Measurements from ENCODE around the gene CYBA. TPM values are rescaled to one million over a fixed set of nuclear protein-coding genes. Genes with fewer than 3 reads are reported as not detected.

Gene CYBA
- total RNA-seq, 4 donors from 2014 or later: 17.4 to 72.0 (median 38.3) TPM

DNA sequence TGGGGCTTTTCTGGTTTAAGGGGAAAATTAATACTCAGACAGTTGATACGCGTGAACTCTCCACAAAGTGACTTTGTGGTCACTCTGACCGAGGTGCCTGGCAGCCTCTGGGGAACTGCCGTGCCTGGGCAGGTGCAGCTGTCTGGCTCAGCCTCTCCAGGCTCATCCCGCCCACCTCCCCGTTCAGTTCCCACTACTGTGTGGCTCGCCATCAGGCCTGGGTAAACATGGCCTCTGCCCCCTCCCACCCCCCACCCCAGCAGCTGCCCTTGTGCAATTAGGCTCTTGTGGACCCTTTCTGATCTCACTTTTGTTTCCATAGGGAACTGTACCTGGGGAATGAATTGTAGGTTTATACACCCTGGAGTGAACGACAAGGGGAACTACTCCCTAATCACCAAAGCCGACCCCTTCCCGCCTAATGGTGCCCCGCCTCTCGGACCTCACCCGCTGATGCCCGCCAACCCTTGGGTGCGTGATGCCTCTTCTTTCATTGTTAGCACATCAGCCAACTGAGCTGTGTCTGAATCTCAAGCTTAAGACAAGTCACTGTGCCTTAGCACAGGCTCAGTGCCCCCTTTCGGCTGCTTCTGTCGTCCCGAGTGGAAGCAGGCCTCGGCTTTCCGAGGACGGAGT is 52.9 kb downstream of the CYBA start:
- TF ChIP-seq POLR2A (IDR thresholded peaks at IDR 0.05): no peak
- TF ChIP-seq, protein P1, sequence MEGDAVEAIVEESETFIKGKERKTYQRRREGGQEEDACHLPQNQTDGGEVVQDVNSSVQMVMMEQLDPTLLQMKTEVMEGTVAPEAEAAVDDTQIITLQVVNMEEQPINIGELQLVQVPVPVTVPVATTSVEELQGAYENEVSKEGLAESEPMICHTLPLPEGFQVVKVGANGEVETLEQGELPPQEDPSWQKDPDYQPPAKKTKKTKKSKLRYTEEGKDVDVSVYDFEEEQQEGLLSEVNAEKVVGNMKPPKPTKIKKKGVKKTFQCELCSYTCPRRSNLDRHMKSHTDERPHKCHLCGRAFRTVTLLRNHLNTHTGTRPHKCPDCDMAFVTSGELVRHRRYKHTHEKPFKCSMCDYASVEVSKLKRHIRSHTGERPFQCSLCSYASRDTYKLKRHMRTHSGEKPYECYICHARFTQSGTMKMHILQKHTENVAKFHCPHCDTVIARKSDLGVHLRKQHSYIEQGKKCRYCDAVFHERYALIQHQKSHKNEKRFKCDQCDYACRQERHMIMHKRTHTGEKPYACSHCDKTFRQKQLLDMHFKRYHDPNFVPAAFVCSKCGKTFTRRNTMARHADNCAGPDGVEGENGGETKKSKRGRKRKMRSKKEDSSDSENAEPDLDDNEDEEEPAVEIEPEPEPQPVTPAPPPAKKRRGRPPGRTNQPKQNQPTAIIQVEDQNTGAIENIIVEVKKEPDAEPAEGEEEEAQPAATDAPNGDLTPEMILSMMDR (IDR thresholded peaks at IDR 0.05): no peak
- Histone ChIP-seq H3K4me3 (no peak overlapping the region), H3K36me3 (no peaks in the 10 kb centered on the region), H3K27me3 (no peaks in the 10 kb centered on the region), H3K9me3 (no peaks in the 10 kb centered on the region), H3K27ac (no peak overlapping the region), H3K4me1 (no peaks in the 10 kb centered on the region)
- no peak for DNase-seq
- intact Hi-C loops (cut with DNase I; ENCODE audit: low total_unique reads): no loop called here

DNA sequence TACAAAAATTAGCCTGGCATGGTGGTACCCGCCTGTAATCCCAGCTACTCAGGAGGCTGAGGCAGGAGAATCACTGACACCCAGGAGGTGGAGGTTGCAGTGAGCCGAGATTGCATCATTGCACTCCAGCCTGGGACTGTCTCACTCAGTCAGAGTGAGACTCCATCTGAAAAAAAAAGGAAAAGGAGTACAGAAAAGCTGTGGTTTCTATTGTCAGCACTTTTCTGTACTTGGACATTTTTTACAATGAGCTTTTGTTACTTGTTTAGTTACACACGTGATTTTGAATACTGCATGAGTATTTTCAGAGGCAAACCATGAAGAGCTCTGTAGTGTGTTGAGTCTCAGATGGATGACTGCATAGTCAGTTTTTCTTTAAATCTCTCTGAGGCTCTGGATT is 54.4 kb downstream of the CYBA start:
- Histone ChIP-seq H3K4me1 (no peaks in the 10 kb centered on the region), H3K4me3 (no peak overlapping the region), H3K36me3 (no peaks in the 10 kb centered on the region), H3K9me3 (no peaks in the 10 kb centered on the region), H3K27me3 (no peaks in the 10 kb centered on the region), H3K27ac (no peak overlapping the region)
- intact Hi-C loops (cut with DNase I; ENCODE audit: low total_unique reads): no loop called here
- DNase-seq: no peak
- no peak for TF ChIP-seq POLR2A (IDR thresholded peaks at IDR 0.05)
- TF ChIP-seq, protein P1 (IDR thresholded peaks at IDR 0.05): no peak

DNA sequence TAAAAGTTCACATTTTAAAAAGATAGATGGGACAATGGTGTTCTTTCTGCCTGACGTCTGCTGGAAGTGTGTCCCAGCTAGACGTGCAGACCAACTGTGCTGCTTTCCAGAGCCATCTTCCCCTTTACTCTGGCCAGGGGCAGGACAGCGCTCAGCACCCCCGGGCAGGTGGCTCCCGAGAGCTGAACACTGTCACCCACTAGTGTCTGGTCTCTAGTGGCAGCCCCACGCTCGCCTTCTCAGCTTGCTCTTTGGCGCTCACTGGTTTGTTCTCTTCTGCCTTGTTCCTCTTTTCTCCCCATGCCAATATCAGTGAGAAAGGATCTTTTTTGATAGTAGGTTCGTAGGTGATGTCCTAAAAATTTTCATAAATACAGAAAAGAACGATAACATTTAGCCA is 54.9 kb downstream of the CYBA start:
- Histone ChIP-seq H3K27ac (no peak overlapping the region), H3K27me3 (no peaks in the 10 kb centered on the region), H3K4me1 (no peaks in the 10 kb centered on the region), H3K4me3 (no peak overlapping the region), H3K9me3 (no peaks in the 10 kb centered on the region), H3K36me3 (no peaks in the 10 kb centered on the region)
- no peak for DNase-seq
- intact Hi-C loops (cut with DNase I; ENCODE audit: low total_unique reads): no loop called here
- TF ChIP-seq, protein P1 (IDR thresholded peaks at IDR 0.05): no peak
- no peak for TF ChIP-seq POLR2A (IDR thresholded peaks at IDR 0.05)

DNA sequence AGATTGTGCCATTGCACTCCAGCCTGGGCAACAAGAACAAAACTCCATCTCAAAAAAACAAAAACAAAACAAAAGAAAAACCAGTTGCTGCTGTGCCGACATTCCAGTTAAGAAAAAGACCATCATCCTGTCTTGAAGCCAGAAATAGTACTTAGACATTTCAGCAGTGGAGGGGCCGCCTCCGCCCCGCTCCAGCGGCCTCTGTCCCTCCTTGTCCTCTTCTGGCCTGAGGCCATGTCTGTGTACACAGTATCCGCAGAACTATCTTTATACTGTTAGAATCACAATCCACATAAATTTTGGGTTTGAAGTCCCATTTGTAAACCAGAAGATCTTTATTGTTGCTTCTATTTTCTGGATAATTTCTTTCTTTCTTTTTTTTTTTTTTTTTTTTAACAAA is 55.8 kb downstream of the CYBA start:
- no peak for TF ChIP-seq POLR2A (IDR thresholded peaks at IDR 0.05)
- TF ChIP-seq, protein P1 (IDR thresholded peaks at IDR 0.05): no peak
- H3K27me3 ChIP-seq: no peaks in the 10 kb centered on the region
- H3K27ac ChIP-seq: no peak overlapping the region
- no peaks in the 10 kb centered on the region for H3K36me3 ChIP-seq
- H3K9me3 ChIP-seq: no peaks in the 10 kb centered on the region
- DNase-seq: no peak
- H3K4me1 ChIP-seq: no peaks in the 10 kb centered on the region
- H3K4me3 ChIP-seq: no peak overlapping the region
- intact Hi-C loops (cut with DNase I; ENCODE audit: low total_unique reads): no loop called here

DNA sequence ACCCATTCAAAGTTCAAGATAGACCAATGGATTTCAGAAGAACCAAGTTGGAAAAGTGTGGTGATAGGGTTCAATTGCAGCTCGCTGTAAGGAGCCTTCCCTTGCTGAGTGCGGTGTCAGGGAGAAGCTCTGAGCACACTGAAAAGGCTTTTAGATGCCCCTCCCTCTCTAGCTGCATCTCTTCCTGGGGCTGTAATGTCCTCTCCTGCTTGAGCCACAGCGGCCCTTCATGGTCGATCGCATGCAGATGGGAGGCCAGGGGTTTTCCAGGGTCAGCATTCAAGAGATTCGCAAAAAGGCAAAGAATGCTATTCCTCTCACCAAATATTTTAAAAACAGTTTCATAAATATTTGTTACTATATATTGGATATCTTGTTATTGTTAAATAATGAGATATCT is 56.9 kb downstream of the CYBA start:
- Histone ChIP-seq H3K27ac (no peak overlapping the region), H3K4me1 (no peaks in the 10 kb centered on the region), H3K36me3 (no peaks in the 10 kb centered on the region), H3K27me3 (no peaks in the 10 kb centered on the region), H3K4me3 (no peak overlapping the region), H3K9me3 (no peaks in the 10 kb centered on the region)
- intact Hi-C loops (cut with DNase I; ENCODE audit: low total_unique reads): no loop called here
- DNase-seq: no peak
- TF ChIP-seq, protein P1 (IDR thresholded peaks at IDR 0.05): no peak
- no peak for TF ChIP-seq POLR2A (IDR thresholded peaks at IDR 0.05)

Measured in uterus (tissue), 4 donors.